Stimulated activated CD4-positive, alpha-beta T cell treated with anti-CD3 and anti-CD28 coated beads, Interleukin-4, amount 100 ng/mL, for 48 hours (primary cell): ENCODE measurements around the gene KIF26B.

Experiments
- DNase-seq, 2 donors: peaks; one replicate each; pipeline ENCODE4 v3.0.0-alpha.2; 2020; ENCODE audit warnings: low read depth in 2 of 2

The KIF26B gene

GRCh38 chr1:245172026-245172425 is 17.2 kb downstream of the KIF26B start:
- DNase-seq: no peak

- no peak for DNase-seq
Measured at GRCh38 chr1:245172829-245173228, 18.0 kb downstream of the KIF26B start.

GRCh38 chr1:245173446-245174211 is 18.8 kb downstream of the KIF26B start:
- DNase-seq: no peak

GRCh38 chr1:245177071-245177900 is 22.5 kb downstream of the KIF26B start:
- no peak for DNase-seq

DNA sequence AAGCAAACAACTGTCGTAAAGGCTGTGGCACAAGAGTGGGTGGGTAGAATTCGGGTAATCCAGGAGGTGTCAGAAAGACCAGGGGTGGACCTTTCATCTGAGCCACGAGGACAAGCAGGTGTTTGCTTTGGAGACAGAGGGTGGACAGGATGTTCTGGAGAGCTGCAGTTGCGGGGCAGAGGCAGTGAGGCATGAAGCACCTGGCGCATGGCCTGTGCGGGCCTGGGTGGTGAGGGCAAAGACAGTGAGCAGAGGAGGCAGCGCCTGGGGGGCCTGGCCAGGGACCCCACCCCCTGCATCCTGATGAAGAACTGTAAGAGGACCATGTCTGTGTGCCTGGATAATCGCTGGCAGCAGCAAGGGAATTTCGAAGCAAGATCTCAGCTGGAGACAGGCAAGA is 24.9 kb downstream of the KIF26B start:
- no peak for DNase-seq

GRCh38 chr1:245180496-245181157 is 25.8 kb downstream of the KIF26B start:
- no peak for DNase-seq

DNA sequence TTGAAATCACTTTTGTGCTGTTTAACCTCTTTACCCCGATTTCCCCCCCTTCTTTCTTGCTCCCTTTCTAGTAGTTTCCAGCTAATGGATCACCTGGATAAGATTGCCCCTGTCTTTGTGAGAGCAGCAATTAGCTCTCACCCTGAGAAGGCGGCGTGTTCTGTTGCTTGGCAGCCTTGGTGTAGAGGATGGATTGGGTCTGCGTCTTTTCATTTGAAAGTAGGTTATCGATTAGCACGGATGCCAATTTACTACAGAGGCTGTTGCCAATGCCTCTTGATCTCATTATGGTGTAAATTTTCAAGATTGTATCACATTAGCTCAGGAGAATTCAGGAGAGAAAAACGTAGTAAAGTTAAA is 26.4 kb downstream of the KIF26B start:
- DNase-seq: no peak

GRCh38 chr1:245182028-245182427 is 27.2 kb downstream of the KIF26B start:
- no peak for DNase-seq

- no peak for DNase-seq
Measured at GRCh38 chr1:245183429-245183828, 28.6 kb downstream of the KIF26B start.

GRCh38 chr1:245184779-245185178 is 30.0 kb downstream of the KIF26B start:
- DNase-seq: no peak

GRCh38 chr1:245188403-245188802 is 33.6 kb downstream of the KIF26B start:
- DNase-seq: no peak

GRCh38 chr1:245195398-245195797 is 40.6 kb downstream of the KIF26B start:
- no peak for DNase-seq

DNA sequence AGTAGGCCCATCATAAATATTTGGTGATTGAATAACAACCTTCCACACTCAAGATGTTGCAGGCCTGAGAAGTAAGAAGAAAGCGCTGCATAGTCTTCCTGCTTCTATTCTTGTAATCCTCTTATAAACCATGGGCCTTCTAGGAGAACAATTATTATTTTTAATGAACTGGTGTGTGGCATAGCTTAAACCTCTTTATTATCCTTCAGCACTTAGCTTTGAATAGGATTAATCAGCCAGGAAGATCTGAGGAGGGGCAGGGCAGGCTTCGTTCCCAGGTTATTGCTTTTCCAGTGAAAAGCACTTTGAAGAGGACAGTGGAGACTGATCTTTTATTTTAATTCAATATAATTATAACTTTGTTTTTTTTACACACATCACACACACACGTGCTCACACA is 42.3 kb downstream of the KIF26B start:
- no peak for DNase-seq

- DNase-seq: no peak
Measured at GRCh38 chr1:245197911-245198379, 43.2 kb downstream of the KIF26B start.

DNA sequence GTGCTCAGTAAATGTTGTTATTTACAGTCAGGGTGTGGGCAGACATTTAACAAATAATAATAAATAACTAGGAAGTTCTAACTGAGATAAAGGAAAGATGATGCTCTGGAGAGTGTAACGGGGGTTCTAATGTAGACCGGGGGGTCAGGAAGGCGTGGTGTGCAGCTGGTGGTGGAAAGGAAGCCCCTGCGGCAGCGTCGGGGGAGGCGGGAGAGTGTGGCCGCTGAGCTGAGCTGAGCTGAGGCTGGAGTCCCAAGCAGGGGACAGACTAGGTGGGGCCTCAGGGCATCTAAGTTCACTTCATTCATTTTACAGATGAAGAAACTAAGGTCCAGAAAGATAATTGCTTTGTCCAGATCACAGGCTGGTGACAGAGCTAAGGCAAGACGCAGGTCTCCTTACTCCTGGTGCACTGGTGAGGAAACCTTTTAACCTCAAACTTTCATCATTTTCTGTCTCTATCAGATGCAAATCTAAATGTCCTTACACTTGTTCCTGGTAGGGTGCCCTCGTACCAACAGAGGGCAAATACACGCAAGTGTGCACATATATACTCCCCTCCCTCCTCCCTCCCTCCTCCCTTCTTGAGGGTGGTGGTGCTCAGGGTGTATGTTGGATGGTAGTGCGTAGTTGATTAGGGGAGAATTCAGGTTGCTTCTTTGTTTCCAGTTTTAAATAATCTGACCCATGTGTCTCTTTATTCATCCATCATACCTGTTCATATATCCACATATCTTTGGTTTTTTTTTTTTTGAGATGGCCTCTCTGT is 44.1 kb downstream of the KIF26B start:
- DNase-seq: no peak

DNA sequence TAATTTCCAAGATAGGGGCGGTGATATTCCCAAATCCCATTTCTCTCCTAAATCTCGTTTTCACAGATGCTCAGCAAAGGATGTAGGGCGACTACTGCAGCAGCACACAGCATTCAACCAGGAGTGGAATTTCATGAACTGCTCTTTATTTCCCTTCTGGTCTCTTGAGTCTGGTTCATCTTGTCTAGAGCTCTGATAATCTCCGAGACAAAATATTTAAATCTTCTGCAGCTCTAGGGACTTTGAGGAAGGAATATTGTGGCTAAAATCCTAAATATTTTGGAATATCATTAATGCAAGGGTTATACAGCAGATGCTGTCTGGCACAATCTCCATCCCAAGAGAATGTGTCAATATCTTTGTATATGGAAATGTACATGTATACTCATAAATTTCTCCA is 45.4 kb downstream of the KIF26B start:
- no peak for DNase-seq

DNA sequence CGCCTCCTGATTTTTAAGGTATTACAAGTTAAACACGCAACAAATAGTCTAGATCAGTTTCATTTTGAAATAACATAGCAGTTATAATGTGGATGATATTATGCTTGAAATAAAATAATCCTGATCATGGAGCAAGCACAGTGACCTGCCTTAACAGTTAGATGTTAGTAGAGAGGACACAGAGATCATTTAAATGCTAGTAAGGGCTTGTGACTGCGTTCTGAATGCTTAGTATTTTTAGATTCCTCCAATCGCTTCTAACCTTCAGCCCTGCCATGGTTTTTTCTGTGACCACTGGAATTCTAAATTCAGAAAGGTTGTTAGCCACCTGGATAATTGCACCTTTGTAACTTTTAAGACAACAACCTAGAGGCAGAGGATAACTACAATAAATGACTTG is 46.4 kb downstream of the KIF26B start:
- DNase-seq: no peak

- no peak for DNase-seq
Measured at GRCh38 chr1:245201827-245202226, 47.0 kb downstream of the KIF26B start.

DNA sequence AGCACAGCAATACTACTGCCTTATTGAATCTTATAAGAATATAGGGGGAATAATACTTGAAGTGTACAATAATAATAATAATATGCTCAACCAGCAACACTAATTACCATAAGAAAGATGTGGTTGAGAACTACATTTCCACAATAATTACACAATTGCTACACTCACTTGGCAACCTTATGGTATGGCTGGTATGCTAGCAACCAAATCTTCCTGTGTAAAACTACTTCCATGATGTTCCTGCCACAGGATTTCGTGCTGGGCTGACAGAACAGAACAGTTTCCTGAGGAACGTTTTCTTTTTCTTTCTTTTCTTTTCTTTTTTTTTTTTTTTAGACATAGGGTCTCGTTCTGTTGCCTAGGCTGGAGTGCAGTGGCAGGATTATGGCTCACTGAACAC is 50.6 kb downstream of the KIF26B start:
- no peak for DNase-seq

GRCh38 chr1:245205864-245206263 is 51.1 kb downstream of the KIF26B start:
- DNase-seq: no peak

- no peak for DNase-seq
Measured at GRCh38 chr1:245207056-245207638, 52.4 kb downstream of the KIF26B start.
